Fibroblast of villous mesenchyme (primary cell): Measurements from ENCODE around the gene SRSF10. TPM values are rescaled to one million over a fixed set of nuclear protein-coding genes. Genes with fewer than 3 reads are reported as not detected.
"Not testable (repeated sequence)": the region's sequence is repeated elsewhere in the genome, so short reads cannot be mapped to it uniquely, and the experiment has no call there.

Source experiments
- DNase-seq: peaks from one replicate; pipeline ENCODE4 v3.0.0-alpha.2; 2010; ENCODE audit warnings: low read depth
- H3K4me3 ChIP-seq: 2 replicates; pipeline ENCODE4 v1.5.1; 2011; ENCODE audit warnings: low read depth, mild to moderate bottlenecking, low read length
- total RNA-seq: library from RNA; depleted of rRNA; stranded (reverse); fragments of >200 nt; gene quantifications from 2 replicates; pipeline ENCODE4 v1.2.3, GENCODE V29; 2012
- TF ChIP-seq, protein P1 (sequence below): IDR thresholded peaks from 2 replicates; pipeline ENCODE4 v1.5.1; 2012; ENCODE audit warnings: low read depth, mild to moderate bottlenecking, low read length; ENCODE audit not compliant: insufficient read depth

The SRSF10 gene
- total RNA-seq, 1 donor, result 117 TPM

DNA sequence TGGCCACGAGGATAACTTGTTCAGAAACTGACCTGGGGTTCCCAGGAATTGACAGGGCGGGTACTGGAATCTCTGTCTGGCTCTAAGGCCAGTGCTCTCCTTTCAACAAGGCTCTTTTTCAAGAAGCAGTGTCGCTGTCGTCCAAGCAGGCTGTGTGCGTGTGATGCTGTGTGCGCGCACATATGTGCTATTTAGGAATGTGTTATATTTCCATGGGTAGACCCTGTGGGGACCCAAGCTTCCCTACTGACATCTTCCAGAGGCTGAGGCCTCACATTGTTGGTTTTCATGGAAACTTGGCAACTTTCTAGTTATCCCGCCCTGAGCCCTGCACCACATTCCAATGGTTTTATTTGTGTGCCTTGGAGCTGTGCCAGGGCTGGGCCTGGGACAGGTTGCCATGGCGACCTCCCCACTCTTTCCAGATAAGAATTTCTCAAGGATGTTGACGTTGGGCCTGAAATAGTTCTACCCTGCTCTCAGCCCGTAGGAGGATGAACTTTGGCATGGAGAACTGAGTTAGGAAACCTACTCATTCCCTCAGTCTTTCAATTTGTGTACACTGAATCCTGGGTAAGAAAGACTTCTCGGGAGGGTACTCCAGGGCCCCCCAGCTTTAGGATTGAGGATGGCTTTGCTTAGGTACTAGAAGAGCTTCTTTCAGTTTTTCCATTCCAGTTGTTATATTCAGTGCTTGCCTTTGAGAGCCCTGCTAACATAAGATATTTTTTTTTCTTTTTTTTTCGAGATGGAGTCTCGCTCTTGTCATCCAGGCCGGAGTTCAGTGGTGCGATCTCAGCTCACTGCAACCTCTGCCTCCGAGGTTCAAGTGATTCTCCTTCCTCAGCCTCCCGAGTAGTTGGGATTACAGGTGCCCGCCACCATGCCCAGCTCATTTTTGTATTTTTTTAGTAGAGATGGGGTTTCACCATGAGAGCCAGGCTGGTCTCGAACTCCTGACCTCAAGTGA lies 38.8 kb upstream of the SRSF10 start:
- H3K4me3 ChIP-seq, result peak overlapping the region; percentile 26
- TF ChIP-seq, protein P1, sequence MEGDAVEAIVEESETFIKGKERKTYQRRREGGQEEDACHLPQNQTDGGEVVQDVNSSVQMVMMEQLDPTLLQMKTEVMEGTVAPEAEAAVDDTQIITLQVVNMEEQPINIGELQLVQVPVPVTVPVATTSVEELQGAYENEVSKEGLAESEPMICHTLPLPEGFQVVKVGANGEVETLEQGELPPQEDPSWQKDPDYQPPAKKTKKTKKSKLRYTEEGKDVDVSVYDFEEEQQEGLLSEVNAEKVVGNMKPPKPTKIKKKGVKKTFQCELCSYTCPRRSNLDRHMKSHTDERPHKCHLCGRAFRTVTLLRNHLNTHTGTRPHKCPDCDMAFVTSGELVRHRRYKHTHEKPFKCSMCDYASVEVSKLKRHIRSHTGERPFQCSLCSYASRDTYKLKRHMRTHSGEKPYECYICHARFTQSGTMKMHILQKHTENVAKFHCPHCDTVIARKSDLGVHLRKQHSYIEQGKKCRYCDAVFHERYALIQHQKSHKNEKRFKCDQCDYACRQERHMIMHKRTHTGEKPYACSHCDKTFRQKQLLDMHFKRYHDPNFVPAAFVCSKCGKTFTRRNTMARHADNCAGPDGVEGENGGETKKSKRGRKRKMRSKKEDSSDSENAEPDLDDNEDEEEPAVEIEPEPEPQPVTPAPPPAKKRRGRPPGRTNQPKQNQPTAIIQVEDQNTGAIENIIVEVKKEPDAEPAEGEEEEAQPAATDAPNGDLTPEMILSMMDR, result no peak
- DNase-seq, result peak; percentile 100

DNA sequence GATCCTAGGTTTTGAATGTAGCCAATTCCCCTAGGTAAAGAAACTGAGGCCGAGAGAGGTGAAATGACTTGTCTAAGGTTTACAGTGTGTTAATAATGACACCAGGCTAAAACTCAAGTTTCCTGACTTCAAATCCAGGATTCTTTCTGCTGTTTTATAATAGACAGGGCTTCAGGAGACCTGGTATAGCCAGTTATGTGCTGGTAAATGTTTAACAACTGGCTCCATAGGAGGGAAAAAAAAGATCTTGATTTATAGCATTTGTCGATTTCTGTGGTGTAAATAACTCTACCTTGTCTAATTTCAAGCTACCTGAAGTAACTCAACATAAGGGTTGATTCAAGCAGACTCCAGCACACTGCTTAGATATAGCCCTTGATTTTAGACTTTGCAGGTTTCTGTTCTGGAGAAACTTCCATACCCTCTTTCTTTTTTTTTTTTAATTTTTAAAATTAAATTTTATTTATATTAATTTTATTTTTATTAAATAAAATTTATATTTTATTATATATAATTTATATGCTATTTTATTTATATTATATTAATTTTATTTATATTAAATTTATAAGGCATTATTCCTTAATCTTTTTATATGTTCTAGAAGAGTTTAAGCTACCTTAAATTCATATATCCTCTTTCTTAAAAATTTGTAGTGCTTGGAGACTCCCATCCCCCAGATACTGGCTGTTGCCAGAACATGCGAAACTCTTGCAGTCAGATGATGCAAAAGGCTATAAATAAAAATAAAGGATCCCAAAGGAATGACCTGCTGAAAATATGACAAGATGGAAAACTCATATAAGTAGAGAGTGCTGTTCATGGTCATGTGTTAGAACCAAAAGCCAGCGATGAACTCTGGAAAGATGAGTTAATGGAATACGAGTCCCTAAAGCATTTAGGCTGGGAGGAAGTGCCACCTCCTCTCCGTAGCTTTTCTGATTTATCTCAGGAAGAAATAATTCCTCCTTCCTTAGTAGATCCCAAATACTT lies 35.4 kb upstream of the SRSF10 start:
- DNase-seq, result peak; percentile 90
- H3K4me3 ChIP-seq, result no peak overlapping the region
- TF ChIP-seq, protein P1, result no peak

- not testable (repeated sequence) for H3K4me3 ChIP-seq, DNase-seq
Measured at GRCh38 chr1:24012878-24013277, 32.8 kb upstream of the SRSF10 start.

- TF ChIP-seq, protein P1, result no peak
- DNase-seq, result no peak
Measured at GRCh38 chr1:24010650-24011049, 30.5 kb upstream of the SRSF10 start.

GRCh38 chr1:24009406-24009805 lies 29.3 kb upstream of the SRSF10 start:
- TF ChIP-seq, protein P1, result no peak
- DNase-seq, result peak; percentile 68
- H3K4me3 ChIP-seq, result no peak overlapping the region

More at GRCh38 chr1:24010650-24011049, 30.5 kb upstream of the SRSF10 start:
- H3K4me3 ChIP-seq, result no peak overlapping the region

GRCh38 chr1:24008574-24009184 lies 28.6 kb upstream of the SRSF10 start:
- DNase-seq, result not testable (repeated sequence)

DNA sequence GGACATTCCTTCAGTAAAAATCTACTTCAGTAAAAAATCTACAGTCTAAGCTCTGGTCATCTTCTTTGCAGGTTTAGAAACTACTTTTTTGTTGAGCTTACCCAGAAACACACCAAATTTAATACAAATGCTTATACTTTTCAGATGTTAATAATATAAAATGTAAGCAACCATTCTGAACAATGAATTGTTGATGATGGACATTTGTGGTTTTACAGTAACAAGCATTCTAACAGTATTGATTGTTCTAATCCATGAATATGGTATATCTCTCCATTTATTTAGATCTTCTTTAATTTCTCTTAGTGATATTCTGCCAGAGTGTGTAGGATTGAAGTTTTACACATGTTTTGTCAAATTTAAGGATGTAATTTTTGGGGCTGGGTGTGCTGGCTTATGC lies 27.0 kb upstream of the SRSF10 start:
- no peak overlapping the region for H3K4me3 ChIP-seq

More at GRCh38 chr1:24008574-24009184, 28.6 kb upstream of the SRSF10 start:
- H3K4me3 ChIP-seq, result not testable (repeated sequence)

More for the DNA sequence above, 27.0 kb upstream of the SRSF10 start:
- TF ChIP-seq, protein P1, result no peak
- DNase-seq, result no peak
